OCI-LY7 (cell line): ENCODE data around the gene ST8SIA2. TPM values are rescaled to one million over a fixed set of nuclear protein-coding genes. Genes with fewer than 3 reads are reported as not detected.

Source experiments
- BruUV-seq: library from RNA; stranded (reverse); fragments of 400-500 nt; replicated peaks from 2 replicates; lab custom pipeline; 2021; lab: Mats Ljungman, UMichigan
- CTCF ChIA-PET: fragments of 300-600 bp; sonication (Branson Sonifier 250); formaldehyde crosslinking; loops from one replicate; lab custom pipeline; 2022; ENCODE audit warnings: antibody characterized with exemption; ENCODE audit not compliant: unreplicated experiment; lab: Charles Lee
- POLR2A ChIA-PET: fragments of 300-600 bp; sonication (Branson Sonifier 250); formaldehyde crosslinking; loops from one replicate; lab custom pipeline; 2022; ENCODE audit warnings: antibody characterized with exemption; lab: Charles Lee
- DNase-seq: peaks from one replicate; pipeline ENCODE4 v3.0.0-alpha.2; 2015; ENCODE audit warnings: low spot score
- H2AFZ ChIP-seq: fragments of 200-600 bp; sonication (generic), shearing (Covaris generic); 2 replicates; pipeline ENCODE4 v1.6.1; 2014; ENCODE audit warnings: mild to moderate bottlenecking, antibody characterized with exemption, low read length, moderate library complexity
- H3K27ac ChIP-seq: fragments of 200-600 bp; sonication (generic); 2 replicates; pipeline ENCODE4 v1.5.1; 2014; ENCODE audit warnings: mixed run types, low read depth, mild to moderate bottlenecking, moderate library complexity, low read length, inconsistent platforms; ENCODE audit not compliant: poor library complexity, severe bottlenecking
- H3K36me3 ChIP-seq: fragments of 200-600 bp; sonication (generic); 2 replicates; pipeline ENCODE4 v1.6.1; 2014; ENCODE audit warnings: mild to moderate bottlenecking, antibody characterized with exemption, low read length, moderate library complexity, mixed read lengths; ENCODE audit not compliant: insufficient read depth
- H3K4me1 ChIP-seq: fragments of 200-600 bp; sonication (generic); 2 replicates; pipeline ENCODE4 v1.5.1; 2014; ENCODE audit warnings: mild to moderate bottlenecking, low read length; ENCODE audit not compliant: insufficient read depth, poor library complexity, severe bottlenecking
- H3K4me2 ChIP-seq: fragments of 200-600 bp; sonication (generic); 2 replicates; pipeline ENCODE4 v1.6.1; 2014; ENCODE audit warnings: mild to moderate bottlenecking, low read length
- H3K4me3 ChIP-seq: fragments of 200-600 bp; sonication (generic); 2 replicates; pipeline ENCODE4 v1.5.1; 2014; ENCODE audit warnings: mild to moderate bottlenecking, low read depth, low read length; ENCODE audit not compliant: poor library complexity, severe bottlenecking
- H3K79me2 ChIP-seq: fragments of 200-600 bp; sonication (generic); 2 replicates; pipeline ENCODE4 v1.6.1; 2016; ENCODE audit warnings: low read depth, mild to moderate bottlenecking, low read length, moderate library complexity, mixed read lengths; ENCODE audit not compliant: insufficient read depth
- H3K9me2 ChIP-seq: fragments of 200-600 bp; sonication (generic); 2 replicates; pipeline ENCODE4 v1.6.1; 2016; ENCODE audit warnings: mild to moderate bottlenecking, low read length, mixed read lengths; ENCODE audit not compliant: insufficient read depth
- H3K9me3 ChIP-seq: fragments of 200-600 bp; sonication (generic); 2 replicates; pipeline ENCODE4 v1.6.1; 2014; ENCODE audit warnings: mild to moderate bottlenecking, mixed run types, low read length, mixed read lengths
- H4K20me1 ChIP-seq: fragments of 200-600 bp; sonication (generic); 2 replicates; pipeline ENCODE4 v1.6.1; 2014; ENCODE audit warnings: mild to moderate bottlenecking, antibody characterized with exemption, low read length, moderate library complexity, mixed read lengths; ENCODE audit not compliant: insufficient read depth
- EZH2phosphoT487 ChIP-seq: fragments of 200-600 bp; sonication (generic); IDR thresholded peaks from 2 replicates; pipeline ENCODE4 v1.6.1; 2018; ENCODE audit warnings: low read depth, borderline replicate concordance, mild to moderate bottlenecking, mixed run types, antibody characterized with exemption, low read length, moderate library complexity, mixed read lengths
- intact Hi-C: fragments of 100-400 bp; cut with micrococcal nuclease; formaldehyde crosslinking; loops from one replicate; pipeline ENCODE4 v1.10.0; 2022; ENCODE audit not compliant: unreplicated experiment
- total RNA-seq, 2 experiments: library from RNA; depleted of rRNA in 1 of 2; stranded (reverse); fragments of >200 nt in 1 of 2; shearing (Covaris generic) in 1 of 2; gene quantifications; 2 replicates each; pipeline ENCODE4 v1.2.3, GENCODE V29; 2014 to 2022
- TF ChIP-seq, protein P1 (sequence below): fragments of 200-600 bp; sonication (generic); conservative IDR thresholded peaks from 2 replicates; pipeline ENCODE4 v1.5.1; 2014; ENCODE audit warnings: mild to moderate bottlenecking, antibody characterized with exemption, low read length, moderate library complexity, mixed read lengths

The ST8SIA2 gene
- total RNA-seq, 2 experiments from 2014 or later: not detected

DNA sequence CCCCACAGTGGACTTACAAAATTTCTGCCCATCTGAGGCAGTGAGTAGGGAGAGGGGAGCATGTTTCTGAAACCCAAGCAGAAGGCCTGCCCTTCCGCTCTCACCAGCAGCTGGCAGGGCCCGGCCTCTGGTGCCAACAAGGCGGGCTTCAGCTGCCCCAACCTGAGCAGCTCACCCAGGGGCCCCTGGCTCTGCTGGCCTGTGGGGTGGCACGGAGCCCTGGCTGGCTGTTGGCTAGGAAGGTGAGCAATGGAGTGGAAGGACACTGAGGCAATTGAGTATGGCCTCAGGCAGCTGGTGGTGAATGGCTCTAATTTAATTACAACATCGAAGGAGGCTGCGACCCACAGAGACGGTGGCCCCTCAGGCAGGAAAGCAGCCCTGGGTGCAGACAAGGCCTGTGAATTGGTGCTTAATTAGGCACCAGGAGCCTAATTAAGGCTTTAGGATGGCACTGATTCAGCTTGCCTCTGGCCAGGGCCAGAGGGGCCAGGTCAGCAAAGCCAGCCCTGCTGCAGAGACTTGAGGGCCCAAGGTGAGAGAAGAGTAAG, 60.9 kb downstream of the ST8SIA2 start:
- H3K36me3 ChIP-seq: no peaks in the 10 kb centered on the region
- H3K4me1 ChIP-seq: no peaks in the 10 kb centered on the region
- H2AFZ ChIP-seq: no peak overlapping the region
- H3K79me2 ChIP-seq: no peaks in the 10 kb centered on the region
- POLR2A ChIA-PET: no interaction called here
- intact Hi-C loops: no loop called here
- H3K27ac ChIP-seq: no peak overlapping the region
- BruUV-seq: no TSS peak
- no peak for DNase-seq
- no peaks in the 10 kb centered on the region for H4K20me1 ChIP-seq
- no peaks in the 10 kb centered on the region for H3K9me3 ChIP-seq
- no peaks in the 10 kb centered on the region for H3K9me2 ChIP-seq
- CTCF ChIA-PET: no interaction called here
- no peak for TF ChIP-seq EZH2phosphoT487
- TF ChIP-seq, protein P1, sequence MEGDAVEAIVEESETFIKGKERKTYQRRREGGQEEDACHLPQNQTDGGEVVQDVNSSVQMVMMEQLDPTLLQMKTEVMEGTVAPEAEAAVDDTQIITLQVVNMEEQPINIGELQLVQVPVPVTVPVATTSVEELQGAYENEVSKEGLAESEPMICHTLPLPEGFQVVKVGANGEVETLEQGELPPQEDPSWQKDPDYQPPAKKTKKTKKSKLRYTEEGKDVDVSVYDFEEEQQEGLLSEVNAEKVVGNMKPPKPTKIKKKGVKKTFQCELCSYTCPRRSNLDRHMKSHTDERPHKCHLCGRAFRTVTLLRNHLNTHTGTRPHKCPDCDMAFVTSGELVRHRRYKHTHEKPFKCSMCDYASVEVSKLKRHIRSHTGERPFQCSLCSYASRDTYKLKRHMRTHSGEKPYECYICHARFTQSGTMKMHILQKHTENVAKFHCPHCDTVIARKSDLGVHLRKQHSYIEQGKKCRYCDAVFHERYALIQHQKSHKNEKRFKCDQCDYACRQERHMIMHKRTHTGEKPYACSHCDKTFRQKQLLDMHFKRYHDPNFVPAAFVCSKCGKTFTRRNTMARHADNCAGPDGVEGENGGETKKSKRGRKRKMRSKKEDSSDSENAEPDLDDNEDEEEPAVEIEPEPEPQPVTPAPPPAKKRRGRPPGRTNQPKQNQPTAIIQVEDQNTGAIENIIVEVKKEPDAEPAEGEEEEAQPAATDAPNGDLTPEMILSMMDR: no peak
- H3K4me3 ChIP-seq: no peak overlapping the region
- H3K4me2 ChIP-seq: no peak overlapping the region

DNA sequence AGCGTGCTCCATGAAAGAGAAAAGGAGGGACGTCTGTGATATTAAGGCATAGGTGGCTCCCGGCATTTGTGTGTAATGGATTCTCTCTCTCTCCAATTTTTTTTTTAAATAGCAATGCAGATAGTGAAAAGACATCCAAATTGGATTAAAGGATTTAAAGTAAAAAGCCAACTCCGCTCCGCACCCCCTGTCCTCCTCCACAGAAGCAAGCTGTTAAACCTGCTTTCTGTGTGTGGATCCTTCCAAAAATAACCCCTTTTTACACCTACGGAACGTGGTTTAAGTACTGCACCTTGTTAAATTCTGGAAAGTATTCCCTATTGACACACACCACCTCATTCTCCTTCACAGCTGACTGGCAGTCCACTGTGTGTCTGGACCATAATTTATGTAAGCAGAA, 61.6 kb downstream of the ST8SIA2 start:
- Histone ChIP-seq H3K4me3 (no peak overlapping the region), H2AFZ (no peak overlapping the region), H3K4me2 (no peak overlapping the region), H3K9me3 (no peaks in the 10 kb centered on the region), H3K27ac (no peak overlapping the region), H3K9me2 (no peaks in the 10 kb centered on the region), H4K20me1 (no peaks in the 10 kb centered on the region), H3K36me3 (no peaks in the 10 kb centered on the region), H3K4me1 (no peaks in the 10 kb centered on the region), H3K79me2 (no peaks in the 10 kb centered on the region)
- intact Hi-C loops: no loop called here
- TF ChIP-seq, protein P1: no peak
- no peak for TF ChIP-seq EZH2phosphoT487
- DNase-seq: no peak
- ChIA-PET POLR2A (no interaction called here), CTCF (no interaction called here)
- no TSS peak for BruUV-seq

DNA sequence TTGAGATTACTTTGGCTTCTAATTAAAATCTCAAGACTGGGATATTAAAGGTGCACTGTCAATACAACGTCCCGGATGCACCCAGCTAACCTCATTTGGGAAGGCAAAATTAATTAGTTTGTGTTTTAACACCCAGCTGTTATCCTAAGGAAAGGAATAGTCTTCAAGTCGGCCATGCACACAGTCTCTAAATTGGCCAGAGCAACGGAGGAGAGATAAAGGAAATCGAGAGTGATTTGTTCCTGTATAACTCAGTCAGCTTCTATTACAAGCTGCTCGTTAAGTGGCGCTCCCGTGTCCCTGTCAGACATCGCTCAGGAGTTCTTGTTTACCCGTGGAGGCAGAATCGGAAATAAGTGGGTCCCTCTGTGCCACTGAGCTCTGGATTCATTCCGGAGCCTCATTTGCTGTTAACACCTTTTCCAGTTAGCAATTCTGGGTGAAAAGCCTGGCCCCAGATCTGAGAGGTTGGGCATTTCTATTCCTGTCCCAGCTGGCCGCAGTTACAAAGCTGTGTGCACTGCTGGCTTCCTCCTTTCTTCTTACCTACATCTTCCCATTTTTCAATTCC, 63.9 kb downstream of the ST8SIA2 start:
- ChIA-PET CTCF (no interaction called here), POLR2A (interaction anchor here (0.6 kb wide), 1 partner anchor 204 kb away, joined by 3 read pairs; no protein-coding TSS in a partner anchor)
- H3K9me3 ChIP-seq: no peaks in the 10 kb centered on the region
- no peaks in the 10 kb centered on the region for H3K9me2 ChIP-seq
- no TSS peak for BruUV-seq
- H2AFZ ChIP-seq: no peak overlapping the region
- H3K4me1 ChIP-seq: no peaks in the 10 kb centered on the region
- TF ChIP-seq EZH2phosphoT487: no peak
- TF ChIP-seq, protein P1: no peak
- H3K36me3 ChIP-seq: no peaks in the 10 kb centered on the region
- no peak overlapping the region for H3K4me3 ChIP-seq
- no peak for DNase-seq
- H3K4me2 ChIP-seq: no peak overlapping the region
- H4K20me1 ChIP-seq: no peaks in the 10 kb centered on the region
- H3K79me2 ChIP-seq: no peaks in the 10 kb centered on the region
- intact Hi-C loops: no loop called here
- no peak overlapping the region for H3K27ac ChIP-seq
